HG02981 (cell line): ENCODE data around the gene EYS.
"Not testable (repeated sequence)": the region's sequence is repeated elsewhere in the genome, so short reads cannot be mapped to it uniquely, and the experiment has no call there.

Experiments
- ATAC-seq: cut with Tn5 transposase; IDR thresholded peaks from one replicate; pipeline ENCODE4 v1.9.1; 2021; ENCODE audit warnings: mild to moderate bottlenecking, moderate library complexity; ENCODE audit not compliant: unreplicated experiment

Gene EYS

DNA sequence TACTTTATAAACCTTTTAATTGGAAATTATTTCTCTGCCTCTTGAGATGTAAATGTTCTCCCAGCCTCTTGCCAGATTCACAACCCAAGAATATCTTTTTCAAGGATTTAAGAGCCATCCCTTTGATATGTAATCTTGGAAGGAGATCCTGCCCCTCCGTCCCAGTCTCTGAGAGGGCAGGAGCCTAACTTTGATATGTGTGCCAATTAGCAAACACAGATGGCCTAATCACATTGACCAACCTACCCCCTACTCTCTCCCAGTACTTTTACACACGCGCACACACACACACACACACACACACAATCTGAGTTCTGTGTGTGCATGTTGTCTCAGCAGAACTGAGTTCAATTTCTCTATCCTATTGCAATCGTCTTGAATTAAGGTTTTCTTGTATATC, 1447.7 kb downstream of the EYS start:
- no peak for ATAC-seq

DNA sequence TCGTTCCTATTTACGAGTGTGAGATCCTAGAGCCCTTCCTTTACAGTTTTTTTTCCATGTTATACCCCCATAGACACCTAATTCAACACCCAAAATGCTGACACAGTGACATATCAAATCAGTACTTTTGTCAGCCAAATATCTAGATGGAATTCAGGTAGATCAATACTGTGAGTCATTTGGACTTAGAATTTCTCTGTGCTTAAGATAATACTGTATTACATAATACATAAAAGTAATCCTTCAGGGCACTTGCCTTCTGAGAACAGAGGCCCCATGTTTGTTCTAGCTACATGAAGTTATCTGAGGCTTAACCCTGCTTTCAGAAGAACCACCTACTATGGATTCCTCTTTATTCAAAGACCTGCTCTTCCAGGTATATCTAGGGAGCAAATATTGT, 1448.3 kb downstream of the EYS start:
- no peak for ATAC-seq

GRCh38 chr6:64258302-64258701, 1448.7 kb downstream of the EYS start:
- ATAC-seq = no peak

GRCh38 chr6:64257586-64257985, 1449.4 kb downstream of the EYS start:
- ATAC-seq = no peak

- ATAC-seq = no peak
These were observed 1450.5 kb downstream of the EYS start for GRCh38 chr6:64256483-64256882.

- ATAC-seq = peak; percentile 51
These were observed 1452.0 kb downstream of the EYS start for GRCh38 chr6:64255000-64255399.

GRCh38 chr6:64254558-64254957, 1452.5 kb downstream of the EYS start:
- ATAC-seq = no peak

DNA sequence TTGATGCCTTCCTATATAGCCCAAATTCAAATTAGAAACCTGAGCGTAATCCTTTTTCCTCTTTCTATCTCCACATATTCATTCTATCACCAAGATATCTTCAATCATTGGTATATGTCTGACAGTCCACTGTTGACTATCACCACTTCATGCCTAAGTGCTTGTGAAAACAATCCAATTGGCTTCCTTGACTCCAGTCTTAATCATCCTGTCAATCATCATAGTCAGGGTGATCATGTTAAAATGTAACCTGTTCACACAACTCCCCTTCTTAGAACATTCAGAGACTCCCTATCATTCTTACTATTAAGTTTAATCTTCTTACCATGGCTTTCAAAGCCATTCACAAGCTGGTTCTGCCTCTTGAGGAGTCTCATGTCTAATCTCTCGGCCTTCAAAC, 1454.8 kb downstream of the EYS start:
- ATAC-seq = no peak

GRCh38 chr6:64250126-64250525, 1456.9 kb downstream of the EYS start:
- no peak for ATAC-seq

- no peak for ATAC-seq
These were observed 1457.9 kb downstream of the EYS start for GRCh38 chr6:64249115-64249514.

- ATAC-seq = no peak
These were observed 1463.4 kb downstream of the EYS start for GRCh38 chr6:64243618-64244017.

DNA sequence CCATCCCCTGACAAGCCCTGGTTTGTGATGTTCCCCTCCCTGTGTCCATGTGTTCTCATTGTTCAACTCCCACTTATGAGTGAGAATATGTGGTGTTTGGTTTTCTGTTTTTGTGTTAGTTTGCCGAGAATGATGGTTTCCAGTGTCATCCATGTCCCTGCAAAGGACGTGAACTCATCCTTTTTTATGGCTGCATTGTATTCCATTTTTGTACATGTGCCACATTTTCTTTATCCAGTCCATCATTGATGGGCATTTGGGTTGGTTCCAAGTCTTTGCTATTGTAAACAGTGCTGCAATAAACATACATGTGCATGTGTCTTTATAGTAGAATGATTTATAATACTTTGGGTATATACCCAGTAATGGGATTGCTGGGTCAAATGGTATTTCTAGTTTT, 1468.1 kb downstream of the EYS start:
- ATAC-seq = not testable (repeated sequence)

GRCh38 chr6:64238071-64238470, 1469.0 kb downstream of the EYS start:
- ATAC-seq = no peak

- no peak for ATAC-seq
These were observed 1473.3 kb downstream of the EYS start for GRCh38 chr6:64233746-64234145.

GRCh38 chr6:64231928-64232327, 1475.1 kb downstream of the EYS start:
- no peak for ATAC-seq

DNA sequence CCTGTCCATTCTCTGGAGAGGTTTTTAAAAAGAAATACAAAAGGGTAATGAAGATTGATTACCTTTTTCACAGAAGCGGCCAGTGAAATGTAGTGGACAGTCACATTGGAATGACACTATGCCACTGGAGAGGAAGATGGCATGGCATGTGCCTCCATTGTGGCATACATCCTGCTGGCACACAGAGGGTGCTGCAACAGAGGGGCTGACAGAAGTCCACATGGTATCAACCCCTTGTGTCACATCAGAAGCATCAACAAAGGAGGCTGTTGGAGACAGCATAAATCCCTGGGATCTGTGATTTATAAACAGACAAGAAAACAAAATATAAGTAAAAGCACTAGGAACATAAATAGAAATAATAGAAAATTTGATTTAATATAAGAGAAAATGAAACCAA, 1476.5 kb downstream of the EYS start:
- no peak for ATAC-seq

DNA sequence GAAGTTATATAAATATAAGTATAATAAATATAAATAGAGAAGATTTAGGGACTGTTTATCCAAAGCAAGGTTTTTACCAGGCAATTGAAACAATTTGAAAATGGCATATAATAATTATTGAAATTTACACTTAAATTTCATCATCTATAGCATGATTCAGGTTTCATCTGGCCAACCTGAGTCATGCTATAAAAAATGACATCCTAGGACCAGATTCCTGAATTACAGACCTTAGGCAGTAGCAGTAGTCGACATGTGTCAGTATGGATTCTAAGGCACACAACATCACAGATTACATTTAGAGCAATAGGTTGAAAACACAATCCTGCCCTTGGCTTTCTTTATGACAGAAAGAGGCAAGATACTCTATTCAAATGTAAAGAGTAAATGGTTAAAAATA, 1479.2 kb downstream of the EYS start:
- no peak for ATAC-seq

- ATAC-seq = no peak
These were observed 1481.5 kb downstream of the EYS start for GRCh38 chr6:64225503-64225902.

DNA sequence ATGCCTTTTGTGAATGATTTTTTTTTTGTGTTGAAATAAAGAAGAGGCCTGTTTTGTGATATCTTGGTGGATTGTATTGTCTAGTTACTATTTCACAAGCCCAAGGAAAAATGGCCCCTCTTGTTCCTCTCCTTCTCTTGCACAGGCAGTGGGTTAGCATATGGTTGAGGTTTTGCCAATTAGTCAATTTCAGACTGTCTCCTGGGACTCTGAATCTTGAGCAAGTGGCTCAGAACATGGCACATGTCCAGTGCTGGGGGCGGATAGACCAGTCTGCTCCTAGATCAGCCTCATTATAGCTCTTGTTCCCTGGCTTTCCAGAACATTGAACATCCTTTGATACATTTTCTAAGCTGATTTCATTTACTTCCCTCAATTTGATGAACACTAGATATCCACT, 1482.2 kb downstream of the EYS start:
- ATAC-seq = no peak

- no peak for ATAC-seq
These were observed 1485.2 kb downstream of the EYS start for GRCh38 chr6:64221776-64222175.

DNA sequence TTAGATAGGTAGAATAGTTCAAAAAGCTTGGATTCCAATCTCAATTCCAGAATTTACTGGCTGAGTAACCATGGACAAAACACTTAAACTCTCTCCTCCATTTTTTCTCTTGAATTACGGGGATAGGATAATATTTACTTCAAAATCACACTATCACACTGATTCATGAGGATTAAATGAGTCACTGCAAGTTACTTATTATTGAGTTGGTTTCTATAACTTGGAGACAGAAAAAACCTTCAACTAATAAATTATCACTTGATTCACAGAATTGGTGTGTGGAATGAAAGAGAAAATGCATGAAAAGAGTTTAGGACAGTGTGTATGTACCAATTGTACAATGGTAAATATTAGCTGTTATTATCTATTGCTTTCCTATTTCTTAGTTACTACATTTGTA, 1486.2 kb downstream of the EYS start:
- ATAC-seq = no peak

DNA sequence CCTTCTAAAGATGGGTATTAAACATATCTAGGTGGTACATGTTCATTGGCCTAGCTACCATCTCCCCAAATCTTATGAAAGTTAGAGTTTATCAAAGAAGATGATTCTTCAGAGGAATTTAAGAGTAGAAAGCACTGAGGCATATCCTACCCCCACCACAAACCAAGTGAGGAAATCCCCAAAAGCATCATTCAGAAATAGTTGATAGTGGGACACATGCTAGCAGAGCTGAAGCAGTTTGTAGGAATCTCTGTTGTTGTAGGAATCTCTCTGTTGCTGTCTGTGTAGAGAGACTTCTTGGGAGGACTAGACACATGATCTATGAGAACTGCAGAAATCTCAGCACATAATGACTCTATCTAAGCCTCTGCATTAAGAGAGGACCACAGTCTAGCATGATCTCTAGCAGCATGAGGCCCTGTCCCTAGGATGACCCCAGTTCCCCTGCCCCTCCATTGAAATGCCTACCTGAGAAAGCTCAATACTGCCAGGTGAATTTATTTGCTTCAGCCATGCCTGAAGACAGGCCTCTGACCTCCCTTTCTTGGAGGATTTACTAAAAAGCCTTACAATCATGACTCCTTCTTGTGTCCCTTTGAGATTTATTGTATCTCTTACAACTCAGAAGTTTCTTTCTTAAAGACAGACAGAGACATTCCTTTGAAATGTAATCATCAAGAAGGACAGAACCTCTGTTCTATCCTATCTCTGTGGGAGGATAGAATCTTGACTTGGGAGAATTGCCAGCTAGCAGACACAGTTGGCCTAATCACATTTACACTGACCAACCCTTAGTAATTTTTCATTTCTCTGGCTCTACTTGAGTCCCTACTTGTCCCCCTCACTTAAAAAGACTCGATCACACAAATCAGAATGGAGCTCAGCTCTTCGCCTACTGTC, 1489.1 kb downstream of the EYS start:
- ATAC-seq = peak; percentile 78

- no peak for ATAC-seq
These were observed 1492.7 kb downstream of the EYS start for GRCh38 chr6:64214373-64214772.
